ENCODE data around the gene PLOD2.

PLOD2 gene

GRCh38 chr3:146160964-146161662 lies at the start of gene PLOD2:
PLOD2 (minus strand) TSS chr3:146161184; CDS start chr3:146160989, 195 bp downstream.
- in situ Hi-C loops (cut with MboI; ENCODE audit: low pct_unique_long_range_greater_than_20kb, low sequenced_read_pairs) = no loop called here
- DNase-seq = peak; percentile 24

- DNase-seq = no peak
- in situ Hi-C loops (cut with MboI; ENCODE audit: low pct_unique_long_range_greater_than_20kb, low sequenced_read_pairs) = no loop called here
Measured at GRCh38 chr3:146209371-146209770, 48.4 kb upstream of the PLOD2 start.

GRCh38 chr3:146203776-146204175 lies 42.8 kb upstream of the PLOD2 start:
- DNase-seq = no peak
- in situ Hi-C loops (cut with MboI; ENCODE audit: low pct_unique_long_range_greater_than_20kb, low sequenced_read_pairs) = no loop called here

GRCh38 chr3:146200461-146201220 lies 39.7 kb upstream of the PLOD2 start:
- no peak for DNase-seq
- in situ Hi-C loops (cut with MboI; ENCODE audit: low pct_unique_long_range_greater_than_20kb, low sequenced_read_pairs) = no loop called here

GRCh38 chr3:146199762-146200161 lies 38.8 kb upstream of the PLOD2 start:
- in situ Hi-C loops (cut with MboI; ENCODE audit: low pct_unique_long_range_greater_than_20kb, low sequenced_read_pairs) = no loop called here
- DNase-seq = no peak

- no peak for DNase-seq
- in situ Hi-C loops (cut with MboI; ENCODE audit: low pct_unique_long_range_greater_than_20kb, low sequenced_read_pairs) = no loop called here
Measured at GRCh38 chr3:146196789-146197188, 35.8 kb upstream of the PLOD2 start.

GRCh38 chr3:146195605-146196004 lies 34.6 kb upstream of the PLOD2 start:
- in situ Hi-C loops (cut with MboI; ENCODE audit: low pct_unique_long_range_greater_than_20kb, low sequenced_read_pairs) = no loop called here
- DNase-seq = no peak

GRCh38 chr3:146195030-146195429 lies 34.0 kb upstream of the PLOD2 start:
- DNase-seq = no peak
- in situ Hi-C loops (cut with MboI; ENCODE audit: low pct_unique_long_range_greater_than_20kb, low sequenced_read_pairs) = no loop called here

GRCh38 chr3:146191051-146191450 lies 30.1 kb upstream of the PLOD2 start:
- in situ Hi-C loops (cut with MboI; ENCODE audit: low pct_unique_long_range_greater_than_20kb, low sequenced_read_pairs) = no loop called here
- DNase-seq = no peak

- in situ Hi-C loops (cut with MboI; ENCODE audit: low pct_unique_long_range_greater_than_20kb, low sequenced_read_pairs) = no loop called here
- DNase-seq = peak; percentile 49
Measured at GRCh38 chr3:146189519-146190173, 28.7 kb upstream of the PLOD2 start.

GRCh38 chr3:146187334-146187950 lies 26.5 kb upstream of the PLOD2 start:
- in situ Hi-C loops (cut with MboI; ENCODE audit: low pct_unique_long_range_greater_than_20kb, low sequenced_read_pairs) = no loop called here
- DNase-seq = peak; percentile 19

GRCh38 chr3:146184241-146185015 lies 23.4 kb upstream of the PLOD2 start:
- no peak for DNase-seq
- in situ Hi-C loops (cut with MboI; ENCODE audit: low pct_unique_long_range_greater_than_20kb, low sequenced_read_pairs) = no loop called here

GRCh38 chr3:146181216-146181615 lies 20.2 kb upstream of the PLOD2 start:
- in situ Hi-C loops (cut with MboI; ENCODE audit: low pct_unique_long_range_greater_than_20kb, low sequenced_read_pairs) = no loop called here
- no peak for DNase-seq

- in situ Hi-C loops (cut with MboI; ENCODE audit: low pct_unique_long_range_greater_than_20kb, low sequenced_read_pairs) = no loop called here
Measured at GRCh38 chr3:146180376-146180775, 19.4 kb upstream of the PLOD2 start.

GRCh38 chr3:146178006-146178689 lies 17.2 kb upstream of the PLOD2 start:
- in situ Hi-C loops (cut with MboI; ENCODE audit: low pct_unique_long_range_greater_than_20kb, low sequenced_read_pairs) = no loop called here
- no peak for DNase-seq

More at GRCh38 chr3:146180376-146180775, 19.4 kb upstream of the PLOD2 start:
- no peak for DNase-seq

GRCh38 chr3:146177519-146177918 lies 16.5 kb upstream of the PLOD2 start:
- no peak for DNase-seq
- in situ Hi-C loops (cut with MboI; ENCODE audit: low pct_unique_long_range_greater_than_20kb, low sequenced_read_pairs) = no loop called here

- DNase-seq = no peak
- in situ Hi-C loops (cut with MboI; ENCODE audit: low pct_unique_long_range_greater_than_20kb, low sequenced_read_pairs) = no loop called here
Measured at GRCh38 chr3:146177072-146177471, 16.1 kb upstream of the PLOD2 start.

- no peak for DNase-seq
- in situ Hi-C loops (cut with MboI; ENCODE audit: low pct_unique_long_range_greater_than_20kb, low sequenced_read_pairs) = no loop called here
Measured at GRCh38 chr3:146172586-146172985, 11.6 kb upstream of the PLOD2 start.
